Neural cell (in vitro differentiated cells): ENCODE results near the gene ANAPC2. TPM values are rescaled to one million over a fixed set of nuclear protein-coding genes. Genes with fewer than 3 reads are reported as not detected.

Source experiments
- H2AFZ ChIP-seq: fragments of 200-600, 300-800 bp; sonication (generic), shearing (Covaris generic); 2 replicates; pipeline ENCODE4 v1.6.0; 2014; ENCODE audit warnings: low read depth, mild to moderate bottlenecking, antibody characterized with exemption, low read length, moderate library complexity
- H3F3A ChIP-seq: fragments of 200-600 bp; shearing (Covaris generic); 2 replicates; pipeline ENCODE4 v1.6.1; 2016; ENCODE audit warnings: mild to moderate bottlenecking, moderate library complexity, mixed read lengths, antibody characterized with exemption, low read length; ENCODE audit not compliant: insufficient read depth, poor library complexity, severe bottlenecking
- H3K27ac ChIP-seq: fragments of 200-600, 300-800 bp; sonication (generic), shearing (Covaris generic); 2 replicates; pipeline ENCODE4 v1.5.1; 2014; ENCODE audit warnings: mild to moderate bottlenecking, low read length, moderate library complexity
- H3K27me3 ChIP-seq: fragments of 300-800, 200-600 bp; sonication (generic), shearing (Covaris generic); 2 replicates; pipeline ENCODE4 v1.6.0; 2014; ENCODE audit warnings: mild to moderate bottlenecking, low read depth, low read length, moderate library complexity; ENCODE audit not compliant: insufficient read depth
- H3K36me3 ChIP-seq: fragments of 300-800, 200-600 bp; sonication (generic), shearing (Covaris generic); 2 replicates; pipeline ENCODE4 v1.5.1; 2014; ENCODE audit warnings: mild to moderate bottlenecking, antibody characterized with exemption, low read length, moderate library complexity; ENCODE audit not compliant: insufficient read depth
- H3K4me2 ChIP-seq: fragments of 300-800, 200-600 bp; sonication (generic), shearing (Covaris generic); 2 replicates; pipeline ENCODE4 v1.6.0; 2014; ENCODE audit warnings: mild to moderate bottlenecking, low read length
- H3K4me3 ChIP-seq: fragments of 300-800, 200-600 bp; sonication (generic), shearing (Covaris generic); 2 replicates; pipeline ENCODE4 v1.5.1; 2014; ENCODE audit warnings: mild to moderate bottlenecking, low read length, moderate library complexity
- H3K79me2 ChIP-seq: fragments of 200-600 bp; shearing (Covaris generic); replicated peaks from 2 replicates; pipeline ENCODE4 v1.6.0; 2014; ENCODE audit warnings: mild to moderate bottlenecking, low read length, moderate library complexity; ENCODE audit not compliant: insufficient read depth
- H3K9ac ChIP-seq: fragments of 300-800, 200-600 bp; sonication (generic), shearing (Covaris generic); 2 replicates; pipeline ENCODE4 v1.6.1; 2016; ENCODE audit warnings: mild to moderate bottlenecking, low read length, mixed read lengths
- H3K9me2 ChIP-seq: fragments of 200-600 bp; shearing (Covaris generic); 2 replicates; pipeline ENCODE4 v1.6.1; 2016; ENCODE audit warnings: mild to moderate bottlenecking, low read length, mixed read lengths; ENCODE audit not compliant: insufficient read depth
- H3K9me3 ChIP-seq: fragments of 200-600, 300-800 bp; sonication (generic), shearing (Covaris generic); 2 replicates; pipeline ENCODE4 v1.6.1; 2016; ENCODE audit warnings: mild to moderate bottlenecking, mixed run types, low read length, moderate library complexity, mixed read lengths
- H4K20me1 ChIP-seq: fragments of 200-600 bp; shearing (Covaris generic); 2 replicates; pipeline ENCODE4 v1.6.1; 2016; ENCODE audit warnings: mild to moderate bottlenecking, mixed run types; ENCODE audit not compliant: insufficient read depth
- EP300 ChIP-seq: fragments of 450-650 bp; conservative IDR thresholded peaks from 2 replicates; pipeline ENCODE4 v1.6.1; 2014; ENCODE audit warnings: antibody characterized with exemption, mild to moderate bottlenecking, moderate library complexity; ENCODE audit not compliant: poor library complexity, severe bottlenecking
- EZH2 ChIP-seq: fragments of 200-600, 300-800 bp; shearing (Covaris generic), sonication (generic); IDR thresholded peaks from 2 replicates; pipeline ENCODE4 v1.6.1; 2014; ENCODE audit warnings: antibody characterized with exemption, low read length, borderline replicate concordance, mild to moderate bottlenecking; ENCODE audit not compliant: insufficient read depth, poor library complexity, severe bottlenecking
- MXI1 ChIP-seq: fragments of 450-650 bp; conservative IDR thresholded peaks from 2 replicates; pipeline ENCODE4 v1.6.1; 2014; ENCODE audit warnings: antibody characterized with exemption, mild to moderate bottlenecking; ENCODE audit not compliant: poor library complexity, severe bottlenecking
- POLR2AphosphoS5 ChIP-seq: IDR thresholded peaks from 2 replicates; pipeline ENCODE4 v1.6.1; 2012
- RAD21 ChIP-seq: fragments of 450-650 bp; conservative IDR thresholded peaks from 2 replicates; pipeline ENCODE4 v1.6.1; 2014; ENCODE audit warnings: antibody characterized with exemption, mild to moderate bottlenecking, moderate library complexity
- SMC3 ChIP-seq: fragments of 450-650 bp; conservative IDR thresholded peaks from 2 replicates; pipeline ENCODE4 v1.6.1; 2014; ENCODE audit warnings: antibody characterized with exemption, mild to moderate bottlenecking, moderate library complexity; ENCODE audit not compliant: poor library complexity
- TAF1 ChIP-seq: IDR thresholded peaks from 2 replicates; pipeline ENCODE4 v1.6.1; 2012; ENCODE audit warnings: low read depth
- polyA plus RNA-seq: library from polyadenylated mRNA; depleted of rRNA; stranded (reverse); fragments of >200 nt; gene quantifications from 2 replicates; pipeline ENCODE4 v1.2.3, GENCODE V29; 2014
- TF ChIP-seq, protein P1 (sequence below): fragments of 450-650 bp; IDR thresholded peaks from 2 replicates; pipeline ENCODE4 v1.5.1; 2014; ENCODE audit warnings: antibody characterized with exemption, mild to moderate bottlenecking, moderate library complexity; ENCODE audit not compliant: poor library complexity, severe bottlenecking
- TF ChIP-seq, protein P2 (sequence below): IDR thresholded peaks from 2 replicates; pipeline ENCODE4 v1.6.1; 2012; ENCODE audit warnings: borderline replicate concordance

ANAPC2 gene
- polyA plus RNA-seq, 1 donor from 2014 or later = 38.1 TPM

DNA sequence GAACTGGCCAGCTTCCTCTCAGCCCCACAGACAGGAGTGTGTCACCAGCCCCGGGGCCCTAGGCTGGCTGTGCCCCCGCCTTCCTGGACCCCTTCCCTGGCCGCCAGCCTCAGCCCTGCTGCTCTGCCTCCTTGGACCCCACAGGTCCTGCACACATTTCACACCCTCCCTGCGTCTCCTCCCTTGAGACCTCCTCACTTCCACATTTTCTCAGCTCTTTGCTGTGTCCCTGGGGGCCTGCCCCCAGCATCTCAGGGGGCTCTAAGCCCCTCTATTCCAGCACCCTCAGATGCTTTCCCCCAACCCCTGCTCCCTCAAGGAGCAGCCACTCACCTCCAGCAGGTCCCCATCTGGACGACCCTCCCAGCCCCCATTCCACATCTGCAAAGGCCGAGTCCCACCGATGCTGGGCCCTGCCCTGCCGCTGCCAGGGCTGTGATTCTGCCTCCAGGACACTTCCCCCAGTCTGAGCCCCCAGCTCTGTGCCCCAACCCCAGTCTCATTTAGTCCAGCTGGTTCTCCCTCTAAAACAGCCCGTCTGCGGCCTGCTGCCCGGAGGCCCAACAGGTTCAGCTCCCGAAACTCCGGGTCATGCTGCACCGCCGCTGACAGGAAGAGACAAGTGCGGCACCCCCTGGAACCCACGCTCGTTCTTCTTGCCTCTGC is 46.5 kb upstream of the ANAPC2 start:
- H3K27me3 ChIP-seq = no peaks in the 10 kb centered on the region
- no peak overlapping the region for H2AFZ ChIP-seq
- H3K27ac ChIP-seq = no peak overlapping the region
- H3K9me2 ChIP-seq = no peaks in the 10 kb centered on the region
- TF ChIP-seq POLR2AphosphoS5 (no peak), RAD21 (no peak), SMC3 (no peak), EP300 (no peak), TAF1 (no peak), EZH2 (no peak), MXI1 (no peak)
- TF ChIP-seq, protein P1, sequence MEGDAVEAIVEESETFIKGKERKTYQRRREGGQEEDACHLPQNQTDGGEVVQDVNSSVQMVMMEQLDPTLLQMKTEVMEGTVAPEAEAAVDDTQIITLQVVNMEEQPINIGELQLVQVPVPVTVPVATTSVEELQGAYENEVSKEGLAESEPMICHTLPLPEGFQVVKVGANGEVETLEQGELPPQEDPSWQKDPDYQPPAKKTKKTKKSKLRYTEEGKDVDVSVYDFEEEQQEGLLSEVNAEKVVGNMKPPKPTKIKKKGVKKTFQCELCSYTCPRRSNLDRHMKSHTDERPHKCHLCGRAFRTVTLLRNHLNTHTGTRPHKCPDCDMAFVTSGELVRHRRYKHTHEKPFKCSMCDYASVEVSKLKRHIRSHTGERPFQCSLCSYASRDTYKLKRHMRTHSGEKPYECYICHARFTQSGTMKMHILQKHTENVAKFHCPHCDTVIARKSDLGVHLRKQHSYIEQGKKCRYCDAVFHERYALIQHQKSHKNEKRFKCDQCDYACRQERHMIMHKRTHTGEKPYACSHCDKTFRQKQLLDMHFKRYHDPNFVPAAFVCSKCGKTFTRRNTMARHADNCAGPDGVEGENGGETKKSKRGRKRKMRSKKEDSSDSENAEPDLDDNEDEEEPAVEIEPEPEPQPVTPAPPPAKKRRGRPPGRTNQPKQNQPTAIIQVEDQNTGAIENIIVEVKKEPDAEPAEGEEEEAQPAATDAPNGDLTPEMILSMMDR = no peak
- TF ChIP-seq, protein P2, sequence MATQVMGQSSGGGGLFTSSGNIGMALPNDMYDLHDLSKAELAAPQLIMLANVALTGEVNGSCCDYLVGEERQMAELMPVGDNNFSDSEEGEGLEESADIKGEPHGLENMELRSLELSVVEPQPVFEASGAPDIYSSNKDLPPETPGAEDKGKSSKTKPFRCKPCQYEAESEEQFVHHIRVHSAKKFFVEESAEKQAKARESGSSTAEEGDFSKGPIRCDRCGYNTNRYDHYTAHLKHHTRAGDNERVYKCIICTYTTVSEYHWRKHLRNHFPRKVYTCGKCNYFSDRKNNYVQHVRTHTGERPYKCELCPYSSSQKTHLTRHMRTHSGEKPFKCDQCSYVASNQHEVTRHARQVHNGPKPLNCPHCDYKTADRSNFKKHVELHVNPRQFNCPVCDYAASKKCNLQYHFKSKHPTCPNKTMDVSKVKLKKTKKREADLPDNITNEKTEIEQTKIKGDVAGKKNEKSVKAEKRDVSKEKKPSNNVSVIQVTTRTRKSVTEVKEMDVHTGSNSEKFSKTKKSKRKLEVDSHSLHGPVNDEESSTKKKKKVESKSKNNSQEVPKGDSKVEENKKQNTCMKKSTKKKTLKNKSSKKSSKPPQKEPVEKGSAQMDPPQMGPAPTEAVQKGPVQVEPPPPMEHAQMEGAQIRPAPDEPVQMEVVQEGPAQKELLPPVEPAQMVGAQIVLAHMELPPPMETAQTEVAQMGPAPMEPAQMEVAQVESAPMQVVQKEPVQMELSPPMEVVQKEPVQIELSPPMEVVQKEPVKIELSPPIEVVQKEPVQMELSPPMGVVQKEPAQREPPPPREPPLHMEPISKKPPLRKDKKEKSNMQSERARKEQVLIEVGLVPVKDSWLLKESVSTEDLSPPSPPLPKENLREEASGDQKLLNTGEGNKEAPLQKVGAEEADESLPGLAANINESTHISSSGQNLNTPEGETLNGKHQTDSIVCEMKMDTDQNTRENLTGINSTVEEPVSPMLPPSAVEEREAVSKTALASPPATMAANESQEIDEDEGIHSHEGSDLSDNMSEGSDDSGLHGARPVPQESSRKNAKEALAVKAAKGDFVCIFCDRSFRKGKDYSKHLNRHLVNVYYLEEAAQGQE = no peak
- no peak overlapping the region for H3K9ac ChIP-seq
- H4K20me1 ChIP-seq = no peaks in the 10 kb centered on the region
- H3K36me3 ChIP-seq = no peaks in the 10 kb centered on the region
- H3K9me3 ChIP-seq = no peaks in the 10 kb centered on the region
- no peaks in the 10 kb centered on the region for H3F3A ChIP-seq
- H3K4me2 ChIP-seq = no peak overlapping the region
- H3K4me3 ChIP-seq = no peak overlapping the region
- no peaks in the 10 kb centered on the region for H3K79me2 ChIP-seq

DNA sequence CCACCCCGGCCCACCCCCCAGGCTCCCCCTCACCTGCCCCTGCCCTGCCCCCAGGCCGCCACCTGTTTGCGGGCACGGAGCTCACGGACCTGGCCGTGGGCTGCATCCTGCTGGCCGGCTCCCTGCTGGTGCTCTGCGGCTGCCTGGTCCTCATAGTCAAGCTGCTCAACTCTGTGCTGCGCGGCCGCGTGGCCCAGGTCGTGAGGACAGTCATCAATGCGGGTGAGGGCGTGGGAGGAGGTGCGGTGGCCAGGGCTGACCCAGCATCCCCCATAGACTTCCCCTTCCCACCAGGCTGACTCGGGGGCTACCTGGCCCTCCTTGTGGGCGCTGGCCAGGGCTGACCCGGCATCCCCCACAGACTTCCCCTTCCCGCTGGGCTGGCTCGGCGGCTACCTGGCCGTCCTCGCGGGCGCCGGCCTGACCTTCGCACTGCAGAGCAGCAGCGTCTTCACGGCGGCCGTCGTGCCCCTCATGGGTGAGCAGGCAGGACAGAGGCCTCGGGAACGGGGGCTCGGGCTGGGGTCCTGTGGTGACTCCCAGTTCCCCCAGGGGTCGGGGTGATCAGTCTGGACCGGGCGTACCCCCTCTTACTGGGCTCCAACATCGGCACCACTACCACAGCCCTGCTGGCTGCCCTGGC is 45.8 kb upstream of the ANAPC2 start:
- Histone ChIP-seq H3F3A (no peaks in the 10 kb centered on the region), H3K4me2 (no peak overlapping the region), H3K9me3 (no peaks in the 10 kb centered on the region), H3K79me2 (no peaks in the 10 kb centered on the region), H2AFZ (no peak overlapping the region), H3K27me3 (no peaks in the 10 kb centered on the region), H3K27ac (no peak overlapping the region), H3K4me3 (no peak overlapping the region), H4K20me1 (no peaks in the 10 kb centered on the region), H3K9ac (no peak overlapping the region), H3K36me3 (no peaks in the 10 kb centered on the region), H3K9me2 (no peaks in the 10 kb centered on the region)
- TF ChIP-seq EP300 (no peak), SMC3 (no peak), RAD21 (no peak), POLR2AphosphoS5 (no peak), MXI1 (no peak), TAF1 (no peak), EZH2 (no peak)
- TF ChIP-seq, protein P2 = no peak
- TF ChIP-seq, protein P1 = no peak
